ENCODE results near the gene CARD10.

DNA sequence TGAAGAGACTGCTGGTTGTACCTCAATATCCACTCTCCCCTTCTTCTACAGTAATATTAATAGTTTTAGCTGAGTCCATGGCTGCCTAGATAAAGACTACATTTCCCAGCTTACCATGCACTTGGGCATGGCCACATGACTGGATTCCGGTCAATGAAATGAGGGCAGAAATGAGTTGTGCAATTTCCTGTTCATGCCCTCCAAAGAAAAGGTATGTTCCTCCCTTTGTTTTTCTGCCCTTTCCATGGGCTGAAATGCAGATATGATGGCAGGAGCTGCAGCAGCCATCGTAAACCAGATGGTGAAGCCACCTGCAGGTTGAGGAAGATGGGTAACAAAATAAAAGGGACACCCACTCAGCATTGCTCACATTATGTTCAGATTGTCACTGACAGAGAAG is 76.7 kb downstream of the CARD10 start:
- TF ChIP-seq, protein P1, sequence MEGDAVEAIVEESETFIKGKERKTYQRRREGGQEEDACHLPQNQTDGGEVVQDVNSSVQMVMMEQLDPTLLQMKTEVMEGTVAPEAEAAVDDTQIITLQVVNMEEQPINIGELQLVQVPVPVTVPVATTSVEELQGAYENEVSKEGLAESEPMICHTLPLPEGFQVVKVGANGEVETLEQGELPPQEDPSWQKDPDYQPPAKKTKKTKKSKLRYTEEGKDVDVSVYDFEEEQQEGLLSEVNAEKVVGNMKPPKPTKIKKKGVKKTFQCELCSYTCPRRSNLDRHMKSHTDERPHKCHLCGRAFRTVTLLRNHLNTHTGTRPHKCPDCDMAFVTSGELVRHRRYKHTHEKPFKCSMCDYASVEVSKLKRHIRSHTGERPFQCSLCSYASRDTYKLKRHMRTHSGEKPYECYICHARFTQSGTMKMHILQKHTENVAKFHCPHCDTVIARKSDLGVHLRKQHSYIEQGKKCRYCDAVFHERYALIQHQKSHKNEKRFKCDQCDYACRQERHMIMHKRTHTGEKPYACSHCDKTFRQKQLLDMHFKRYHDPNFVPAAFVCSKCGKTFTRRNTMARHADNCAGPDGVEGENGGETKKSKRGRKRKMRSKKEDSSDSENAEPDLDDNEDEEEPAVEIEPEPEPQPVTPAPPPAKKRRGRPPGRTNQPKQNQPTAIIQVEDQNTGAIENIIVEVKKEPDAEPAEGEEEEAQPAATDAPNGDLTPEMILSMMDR (IDR thresholded peaks at IDR 0.05; ENCODE audit: poor library complexity, severe bottlenecking) = no peak
- no peak for TF ChIP-seq POLR2AphosphoS5 (IDR thresholded peaks at IDR 0.05)
